Brain pericyte (primary cell): ENCODE data around the gene SPSB2.

ENCODE experiments used
- DNase-seq: peaks from one replicate; pipeline ENCODE4 v3.0.0-alpha.2; 2012; ENCODE audit warnings: low read depth, low spot score

SPSB2 gene

DNA sequence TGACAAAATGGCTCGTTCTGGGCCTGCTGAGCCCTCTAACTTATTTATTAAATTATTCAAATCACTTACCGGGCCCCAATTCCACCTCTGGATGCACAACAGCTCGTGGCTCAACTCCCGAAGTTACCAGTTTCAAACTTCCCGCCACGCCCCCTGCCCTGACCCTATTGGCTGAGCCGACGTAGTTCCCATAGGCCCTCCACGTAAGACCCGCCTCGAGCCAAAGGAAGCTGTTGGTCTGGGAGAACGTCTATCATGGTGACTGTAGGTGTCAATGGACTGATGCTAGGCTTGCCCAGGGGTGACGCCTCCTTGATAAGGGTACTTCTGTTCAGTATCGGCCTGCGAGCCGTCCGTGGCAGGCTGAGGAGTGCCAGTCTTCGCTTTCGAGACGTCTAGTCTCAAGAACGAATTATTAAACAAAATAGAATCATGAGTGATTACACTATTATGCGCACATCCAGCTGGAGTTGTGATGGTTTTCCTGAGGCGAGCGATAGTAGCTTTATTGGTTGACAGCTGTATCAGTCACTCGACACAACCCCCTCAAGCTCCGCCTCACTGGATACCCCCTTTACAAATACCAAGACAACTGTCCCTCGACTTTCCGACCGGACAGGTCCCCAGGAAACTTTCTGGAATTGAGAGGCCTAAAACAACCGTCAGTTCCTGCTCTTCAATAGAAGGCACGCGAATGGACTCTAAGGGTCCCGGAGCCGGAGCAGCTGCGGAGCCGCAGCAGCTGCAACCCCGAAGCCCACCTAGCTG is 21.8 kb downstream of the SPSB2 start, which contains the start of gene CDCA3:
Gene CDCA3 (minus strand): TSS at position 134 of the 768 bp plus-strand sequence. CDS start 334 bp downstream, outside the sequence.
- peak; percentile 92 for DNase-seq

DNA sequence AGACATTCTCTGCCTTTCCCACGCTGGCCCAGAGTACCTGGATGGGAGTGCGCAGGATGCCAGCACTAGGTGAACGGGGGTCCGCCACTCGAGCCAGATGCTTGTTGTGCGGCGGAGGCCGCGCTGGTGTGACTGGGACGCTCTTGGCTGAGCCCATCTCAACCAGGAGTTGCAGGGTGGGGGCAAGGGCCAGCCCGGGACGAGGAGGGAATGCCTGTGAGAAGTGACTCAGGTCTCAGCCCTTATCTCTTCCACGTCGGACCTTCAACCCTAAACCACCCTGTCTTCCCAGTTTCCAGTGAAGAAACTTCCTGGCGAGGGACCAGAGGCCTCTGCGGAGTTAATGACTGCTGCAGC is 22.3 kb downstream of the SPSB2 start:
- no peak for DNase-seq

DNA sequence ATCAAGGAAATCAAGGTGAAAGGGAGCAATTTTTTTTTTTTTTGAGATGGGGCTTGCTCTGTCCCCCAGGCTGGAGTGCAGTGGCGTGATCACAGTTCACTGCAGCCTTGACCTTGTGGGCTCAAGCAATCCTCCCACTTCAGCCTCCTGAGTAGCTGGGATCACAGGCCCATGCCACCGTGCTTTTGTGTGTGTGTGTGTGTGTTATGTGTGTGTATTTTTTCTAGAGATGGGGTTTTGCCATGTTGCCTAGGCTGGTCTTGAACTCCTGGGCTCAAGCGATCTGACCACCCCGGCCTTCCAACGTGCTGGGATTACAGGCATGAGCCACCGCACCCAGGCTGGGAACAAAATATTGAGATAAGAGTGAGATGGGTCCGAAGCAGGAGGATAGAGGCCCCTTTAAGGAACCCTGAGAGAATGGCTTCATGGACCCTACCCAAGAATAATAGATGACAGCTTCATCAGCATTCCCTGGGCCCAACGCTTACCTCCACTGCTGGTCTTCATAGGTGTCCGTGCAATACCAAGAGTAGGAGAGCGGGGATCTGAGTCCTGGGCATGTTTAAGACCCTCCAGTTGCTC is 23.0 kb downstream of the SPSB2 start:
- no peak for DNase-seq

DNA sequence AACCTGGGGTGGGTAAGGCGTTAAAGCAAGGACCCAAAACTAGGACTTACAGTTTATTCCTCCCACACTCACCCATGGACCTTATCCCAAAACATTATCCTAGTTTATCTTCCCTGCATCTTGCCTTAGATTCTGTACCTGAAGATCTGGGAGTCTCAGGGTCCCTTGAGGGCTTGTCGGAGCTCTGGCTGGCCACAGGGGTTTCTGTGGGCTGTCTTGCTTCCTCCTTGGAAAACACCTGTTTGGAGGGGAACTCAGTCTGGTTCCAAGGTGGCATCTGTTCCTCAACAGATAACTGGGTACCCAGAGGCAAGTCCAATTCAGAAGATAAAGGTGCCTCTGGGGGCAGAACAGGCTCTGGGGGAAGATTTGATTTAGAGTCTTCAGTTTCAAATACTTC is 23.7 kb downstream of the SPSB2 start:
- no peak for DNase-seq

DNA sequence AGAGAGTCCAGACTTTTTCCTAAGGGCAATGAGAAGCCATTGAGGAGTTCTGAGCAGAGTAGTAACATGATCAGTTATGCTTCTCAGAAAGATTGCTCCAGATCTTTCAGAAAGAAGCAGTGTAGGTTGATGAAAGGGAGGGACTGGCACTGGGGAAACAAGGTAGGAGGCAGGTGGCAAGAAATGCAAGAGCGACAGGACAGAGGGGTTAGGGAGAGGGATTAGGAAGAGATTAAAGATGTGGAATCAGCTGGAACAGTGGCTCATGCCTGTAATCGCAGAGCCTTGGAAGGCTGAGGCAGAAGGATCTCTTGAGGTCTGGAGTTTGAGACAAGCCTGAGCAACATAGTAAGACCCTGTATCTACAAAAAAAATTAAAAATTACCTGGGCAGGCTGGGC is 25.4 kb downstream of the SPSB2 start:
- DNase-seq: no peak

DNA sequence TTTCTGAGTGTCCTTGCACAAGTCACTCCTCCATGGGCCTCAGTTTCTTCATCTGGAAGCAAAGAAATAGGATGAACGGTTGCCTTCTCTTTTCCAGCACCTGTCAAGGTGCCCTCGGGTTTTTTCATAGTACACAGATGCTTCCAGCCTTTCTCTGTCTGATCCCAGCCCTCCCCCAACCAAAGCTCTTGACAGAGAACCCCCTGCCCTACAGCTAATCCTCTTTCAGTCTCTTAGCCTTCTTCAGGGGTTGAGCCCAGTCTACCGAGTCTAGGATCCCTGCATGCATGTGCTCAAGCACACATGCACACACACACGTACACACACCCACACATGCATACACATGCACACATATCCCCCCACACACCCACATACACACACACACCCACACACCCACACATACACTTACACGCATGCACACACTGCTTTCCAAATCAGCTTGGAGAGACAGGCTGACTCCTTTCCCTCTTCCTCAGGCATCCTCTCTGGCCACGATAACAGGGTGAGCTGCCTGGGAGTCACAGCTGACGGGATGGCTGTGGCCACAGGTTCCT is 26.7 kb downstream of the SPSB2 start:
- no peak for DNase-seq

DNA sequence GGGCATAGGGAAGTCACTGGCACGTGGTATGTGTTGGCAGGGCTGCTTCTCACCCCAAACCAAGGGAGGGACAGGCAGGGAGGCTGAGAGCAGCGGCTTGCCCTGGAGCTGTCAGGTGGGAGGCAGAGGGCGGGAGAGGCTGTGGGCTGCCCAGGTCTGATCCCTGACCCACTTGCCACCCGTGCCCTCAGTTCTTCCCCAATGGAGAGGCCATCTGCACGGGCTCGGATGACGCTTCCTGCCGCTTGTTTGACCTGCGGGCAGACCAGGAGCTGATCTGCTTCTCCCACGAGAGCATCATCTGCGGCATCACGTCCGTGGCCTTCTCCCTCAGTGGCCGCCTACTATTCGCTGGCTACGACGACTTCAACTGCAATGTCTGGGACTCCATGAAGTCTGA is 27.7 kb downstream of the SPSB2 start:
- DNase-seq: no peak

DNA sequence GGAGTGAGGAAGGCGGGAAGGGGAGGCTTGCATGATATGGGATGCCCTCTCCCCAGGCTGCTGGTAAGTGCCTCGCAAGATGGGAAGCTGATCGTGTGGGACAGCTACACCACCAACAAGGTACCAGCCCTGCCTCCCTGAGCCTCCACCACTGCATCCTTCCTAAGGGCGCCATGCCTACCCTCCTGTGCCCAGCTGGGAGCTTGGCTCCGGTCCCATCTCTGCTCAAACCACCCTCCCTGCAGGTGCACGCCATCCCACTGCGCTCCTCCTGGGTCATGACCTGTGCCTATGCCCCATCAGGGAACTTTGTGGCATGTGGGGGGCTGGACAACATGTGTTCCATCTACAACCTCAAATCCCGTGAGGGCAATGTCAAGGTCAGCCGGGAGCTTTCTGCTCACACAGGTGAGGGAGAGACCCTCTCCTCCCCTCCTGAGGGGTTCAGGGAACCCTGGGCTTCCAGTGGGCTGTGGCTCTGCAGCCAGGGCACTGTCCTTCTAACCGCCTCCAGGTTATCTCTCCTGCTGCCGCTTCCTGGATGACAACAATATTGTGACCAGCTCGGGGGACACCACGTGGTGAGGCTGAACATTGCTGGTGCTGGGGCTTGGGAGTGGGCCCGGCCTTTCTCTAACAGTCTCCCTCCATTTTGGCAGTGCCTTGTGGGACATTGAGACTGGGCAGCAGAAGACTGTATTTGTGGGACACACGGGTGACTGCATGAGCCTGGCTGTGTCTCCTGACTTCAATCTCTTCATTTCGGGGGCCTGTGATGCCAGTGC is 29.8 kb downstream of the SPSB2 start:
- DNase-seq: no peak

DNA sequence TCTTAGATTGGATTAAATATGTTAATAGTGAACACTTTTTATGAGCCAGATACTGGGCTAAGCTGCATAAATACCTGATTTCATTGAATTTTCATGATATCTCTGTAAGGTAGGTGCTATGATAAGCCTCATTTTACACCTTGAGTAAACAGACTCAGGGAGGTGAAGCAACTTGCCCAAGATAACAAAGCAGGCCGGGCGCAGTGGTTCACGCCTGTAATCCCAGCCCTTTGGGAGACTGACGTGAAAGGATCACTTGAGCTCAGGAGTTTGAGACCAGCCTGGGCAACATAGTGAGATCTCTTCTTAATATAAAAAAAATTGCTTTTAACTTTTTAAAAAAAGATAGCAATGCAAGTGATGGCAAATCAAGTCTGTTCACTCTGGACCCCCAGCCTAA is 31.0 kb downstream of the SPSB2 start:
- no peak for DNase-seq

DNA sequence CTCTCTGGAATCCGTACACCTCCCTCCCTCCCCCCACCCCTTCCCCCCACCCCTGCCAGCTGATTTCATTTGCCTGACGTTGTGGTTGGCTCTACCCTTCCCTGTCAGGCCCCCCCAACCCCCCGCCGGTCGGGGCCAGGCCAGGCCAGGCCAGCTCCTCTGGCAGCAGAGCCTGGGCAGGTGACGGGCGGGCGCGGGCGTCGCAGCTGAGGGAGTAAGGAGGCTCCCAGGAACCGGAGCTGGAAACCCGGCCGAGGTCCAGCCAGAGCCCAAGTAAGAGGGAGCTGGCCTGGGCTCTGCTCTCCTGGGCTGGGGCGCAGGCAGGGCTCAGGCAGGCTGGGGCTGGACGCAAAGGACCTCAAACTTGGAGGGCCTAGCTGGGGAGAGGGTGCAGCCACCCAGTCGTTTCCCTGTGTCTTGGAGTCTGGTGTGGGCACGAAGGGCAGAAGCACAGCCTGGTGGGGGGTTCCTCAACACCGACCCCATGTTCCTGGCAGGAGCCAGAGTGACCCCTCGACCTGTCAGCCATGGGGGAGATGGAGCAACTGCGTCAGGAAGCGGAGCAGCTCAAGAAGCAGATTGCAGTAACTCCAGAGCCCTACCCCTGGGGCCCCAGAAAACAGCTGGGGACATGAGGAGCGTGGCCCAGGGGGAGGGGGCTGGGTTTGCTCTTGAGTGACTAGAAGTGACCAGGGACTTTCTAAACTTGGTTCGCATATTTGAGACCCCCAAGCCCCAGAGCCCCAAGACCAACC is 32.2 kb downstream of the SPSB2 start, which contains the start of gene GNB3:
Gene GNB3 (plus strand): TSS at position 165 of the 755 bp plus-strand sequence. CDS start 363 bp downstream, at position 528.
- no peak for DNase-seq

DNA sequence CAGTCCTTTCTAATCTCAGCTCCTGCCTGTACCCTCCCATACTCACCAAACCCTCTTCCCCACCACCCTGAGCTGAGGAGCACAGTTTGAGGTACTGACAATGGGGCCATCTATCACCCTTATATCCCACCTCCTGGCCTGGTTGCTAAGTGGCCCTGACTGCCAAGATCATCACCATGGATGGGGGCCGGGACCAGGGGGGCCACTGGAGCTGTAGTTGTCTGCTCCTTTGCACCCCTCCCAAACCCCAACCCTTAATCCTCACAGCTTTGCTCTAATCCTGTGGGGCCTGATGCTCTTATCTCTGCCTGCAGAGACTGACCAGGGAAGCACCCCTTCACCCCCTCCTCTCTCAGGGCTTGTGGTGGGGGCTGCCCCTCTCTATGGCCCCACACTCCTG is 32.8 kb downstream of the SPSB2 start:
- DNase-seq: no peak

DNA sequence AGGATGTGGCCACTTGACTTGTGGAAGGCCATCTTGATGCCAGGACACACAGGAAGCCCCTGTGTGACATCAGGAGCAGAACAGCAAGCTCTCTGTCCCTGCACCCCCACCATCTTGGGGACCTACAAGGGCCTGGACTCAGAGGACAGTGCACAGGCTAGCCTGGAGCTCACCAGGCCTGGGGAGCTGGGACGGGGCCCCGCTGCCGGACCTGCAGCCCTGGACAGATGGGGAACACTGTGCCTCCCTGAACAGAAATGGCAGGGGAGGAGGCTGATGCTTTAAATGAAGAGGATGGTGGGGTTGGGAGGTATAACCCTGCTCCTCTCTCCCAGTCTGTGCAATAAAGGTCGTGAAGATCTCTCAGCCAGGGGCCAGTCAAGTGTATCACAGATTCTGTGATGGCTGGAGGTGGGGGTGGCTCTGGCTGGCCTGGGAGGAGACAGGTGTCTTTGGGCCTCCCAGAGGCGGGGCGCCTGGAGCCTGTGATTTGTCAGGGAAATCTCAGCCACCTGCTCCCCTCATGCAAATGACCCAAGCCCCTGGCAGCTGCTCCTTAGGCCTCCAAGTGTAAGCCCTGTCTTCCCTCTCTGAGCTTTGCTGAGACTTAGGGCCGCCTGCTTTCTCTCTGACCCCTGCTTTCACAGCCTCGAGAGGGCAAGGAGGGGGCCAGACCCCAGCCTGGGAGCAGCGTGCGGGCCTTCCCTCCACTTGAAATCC is 33.5 kb downstream of the SPSB2 start:
- no peak for DNase-seq

DNA sequence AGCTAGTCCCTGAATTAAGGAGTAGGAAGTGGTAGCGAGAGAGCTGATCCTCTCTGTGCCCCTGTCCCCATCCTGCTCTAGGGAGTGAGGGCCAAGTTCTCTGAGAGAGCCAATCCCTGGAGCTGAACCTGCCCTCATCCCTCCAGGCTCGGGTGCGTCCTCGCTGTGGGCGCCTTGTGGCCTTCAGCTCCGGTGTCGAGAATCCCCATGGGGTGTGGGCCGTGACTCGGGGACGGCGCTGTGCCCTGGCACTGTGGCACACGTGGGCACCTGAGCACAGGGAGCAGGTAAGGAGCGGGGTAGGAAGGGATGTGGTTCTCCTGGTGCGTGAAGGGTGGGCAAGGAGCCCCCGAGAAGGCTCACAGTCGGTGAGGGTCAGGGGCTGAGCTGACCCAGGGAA is 34.2 kb downstream of the SPSB2 start:
- DNase-seq: no peak

DNA sequence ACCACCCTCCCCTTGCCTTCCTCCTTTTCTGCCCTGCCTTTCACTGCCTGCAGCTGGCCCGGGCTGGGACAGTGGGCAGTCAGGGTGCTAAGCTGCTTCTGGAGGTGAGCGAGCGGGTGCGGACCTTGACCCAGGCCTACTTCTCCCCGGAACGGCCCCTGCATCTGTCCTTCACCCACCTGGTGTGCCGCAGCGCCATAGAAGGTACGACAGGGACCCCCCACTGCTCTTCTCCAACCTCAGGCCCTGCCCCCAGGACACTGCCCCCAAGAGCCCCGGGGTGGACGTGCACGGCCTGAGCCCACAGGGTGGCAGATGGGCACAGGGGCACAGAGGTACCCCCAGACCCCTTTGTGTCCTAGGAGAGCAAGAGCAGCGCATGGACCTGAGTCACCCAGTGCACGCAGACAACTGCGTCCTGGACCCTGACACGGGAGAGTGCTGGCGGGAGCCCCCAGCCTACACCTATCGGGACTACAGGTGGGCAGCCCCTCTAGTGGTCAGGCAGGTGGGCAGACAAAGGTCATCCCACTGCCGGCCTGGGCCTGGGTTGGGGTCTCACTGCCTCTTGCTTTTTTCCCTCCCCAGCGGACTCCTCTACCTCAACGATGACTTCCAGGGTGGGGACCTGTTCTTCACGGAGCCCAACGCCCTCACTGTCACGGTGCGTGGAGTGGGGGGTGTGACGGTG is 35.6 kb downstream of the SPSB2 start:
- no peak for DNase-seq

DNA sequence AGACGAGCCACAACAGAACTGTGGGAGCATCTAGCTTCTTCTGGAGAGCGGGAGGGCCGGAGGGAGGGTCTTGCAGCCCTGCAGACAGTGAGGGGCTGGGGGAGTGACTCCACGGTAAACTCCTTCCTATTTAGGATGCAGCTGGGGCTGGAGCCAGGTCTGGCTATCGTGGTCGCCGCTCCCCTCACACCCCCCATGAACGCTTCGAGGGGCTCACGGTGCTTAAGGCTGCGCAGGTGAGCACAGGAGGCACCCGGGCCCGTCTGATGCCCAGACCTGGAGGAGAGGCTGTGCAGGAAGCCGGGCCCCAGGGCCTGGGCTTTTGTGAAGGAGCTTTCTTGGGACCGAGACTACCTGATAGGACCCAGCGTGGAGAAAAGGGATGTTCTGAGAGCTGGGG is 36.3 kb downstream of the SPSB2 start:
- no peak for DNase-seq

DNA sequence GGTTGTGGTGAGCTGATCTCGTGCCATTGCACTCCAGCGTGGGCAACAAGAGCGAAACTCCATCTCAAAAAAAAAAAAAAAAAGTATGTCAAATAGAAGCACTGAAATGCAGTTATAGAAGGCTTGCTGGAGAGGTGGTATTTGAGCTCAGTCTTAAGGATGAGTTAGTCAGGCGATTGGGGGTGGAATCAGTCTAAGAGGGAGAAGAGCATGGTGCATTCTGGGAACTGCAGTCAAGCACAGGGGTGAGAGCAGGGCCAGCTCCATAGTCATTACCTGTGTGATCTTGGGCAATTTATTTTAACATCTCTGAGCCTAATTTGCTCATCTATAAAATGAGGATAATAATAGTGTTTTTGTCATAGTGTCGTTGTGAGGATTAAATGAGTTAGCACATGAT is 38.2 kb downstream of the SPSB2 start:
- no peak for DNase-seq

DNA sequence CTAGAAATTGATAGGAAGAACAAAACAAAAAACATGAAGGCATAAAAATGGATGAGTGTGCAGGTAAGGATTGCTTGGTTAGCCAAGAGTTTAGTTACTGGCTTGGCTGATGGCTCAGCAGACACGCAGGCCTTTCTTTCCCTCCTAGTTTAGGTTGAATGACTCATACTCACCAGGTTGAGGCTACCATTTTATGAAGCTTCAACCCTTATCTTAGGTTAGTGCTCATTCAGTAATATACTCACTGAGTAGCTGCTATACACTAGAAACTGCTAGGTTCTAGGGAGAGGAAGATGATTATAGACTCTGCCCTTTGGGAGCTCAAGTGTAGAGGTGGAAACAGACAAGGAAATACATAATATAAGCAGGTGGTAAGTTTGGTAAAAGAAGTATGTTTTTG is 38.8 kb downstream of the SPSB2 start:
- no peak for DNase-seq

DNA sequence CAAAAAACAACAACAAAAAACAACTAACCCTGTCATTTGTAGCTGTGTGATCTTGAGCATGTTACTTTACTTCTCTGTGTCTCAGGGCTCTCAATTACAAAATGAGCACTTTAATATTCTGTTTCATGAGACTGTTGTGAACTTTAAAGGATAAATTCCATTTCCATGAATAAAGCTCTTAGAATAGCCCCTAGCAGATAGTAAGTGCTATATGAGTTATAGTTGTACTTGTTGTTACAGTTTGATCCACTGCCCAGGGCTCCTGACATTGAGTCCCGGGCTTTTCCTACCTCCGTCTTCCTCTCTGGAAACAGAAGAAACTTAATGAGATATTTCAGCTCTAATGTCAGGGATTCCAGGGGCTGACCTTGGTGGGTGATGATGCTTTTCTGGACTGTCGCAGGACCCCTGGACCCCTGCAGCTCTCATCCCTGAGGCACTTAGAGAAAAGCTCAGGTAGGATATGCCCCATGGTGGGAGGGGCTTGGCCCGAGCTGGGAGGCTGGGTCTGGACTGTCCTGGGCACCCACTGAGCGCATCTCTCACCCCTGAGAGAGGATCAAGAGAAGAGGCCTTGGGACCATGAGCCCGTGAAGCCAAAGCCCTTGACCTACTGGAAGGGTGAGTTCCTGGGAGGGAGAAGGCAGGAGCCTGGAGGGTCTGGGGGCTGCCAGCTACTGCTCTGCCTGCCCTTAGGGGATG is 39.8 kb downstream of the SPSB2 start:
- DNase-seq: no peak

DNA sequence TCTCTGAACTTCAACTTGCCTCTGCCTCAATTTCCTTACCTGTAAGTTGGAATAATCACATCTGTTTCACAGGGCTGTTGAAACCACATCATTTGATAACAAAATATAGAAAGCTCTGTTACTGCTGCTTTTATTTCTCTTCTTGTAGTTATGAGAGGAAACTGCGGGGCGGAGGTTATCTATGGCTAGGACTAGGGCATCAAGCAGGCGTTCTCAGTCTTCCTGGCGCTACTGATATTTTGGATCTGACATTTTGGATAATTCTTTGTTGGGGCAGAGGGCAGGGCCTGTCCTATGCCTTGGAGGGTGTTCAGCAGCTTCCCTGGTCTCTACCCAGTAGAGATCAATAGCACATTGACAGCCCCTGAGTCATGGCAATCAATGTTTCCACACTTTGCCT is 41.0 kb downstream of the SPSB2 start:
- no peak for DNase-seq
